Naive thymus-derived CD8-positive, alpha-beta T cell (primary cell): Measurements from ENCODE around the gene PLEKHA5. TPM values are rescaled to one million over a fixed set of nuclear protein-coding genes. Genes with fewer than 3 reads are reported as not detected.
A peak's percentile ranks its signal among the peaks of the same experiment; 100 is the strongest.

ENCODE experiments used
- ATAC-seq, 2 donors: fragments of 150-1000 bp; cut with Tn5 transposase in 1 of 2; sonication (Bioruptor Pico), chemical (Tn5 transposase) in 1 of 2; 1 replicate in 1 of 2; 2 replicates in 1 of 2; pipeline ENCODE4 v1.10.0; 2021; ENCODE audit warnings: mild to moderate bottlenecking in 2 of 2, moderate library complexity in 2 of 2
- POLR2A ChIA-PET: fragments of 350-600 bp; sonication (Branson Sonifier 250); formaldehyde crosslinking; loops from one replicate; lab custom pipeline; 2021; ENCODE audit warnings: antibody characterized with exemption; lab: Charles Lee
- DNase-seq, 10 donors: peaks; one replicate each; pipeline versions ENCODE4 v3.0.0 to v3.0.0-alpha.2; 2020 to 2022
- H3K27ac Mint-ChIP-seq, 10 donors: one replicate each; pipeline ENCODE4 v1.8.0; 2020 to 2022; ENCODE audit warnings: mild to moderate bottlenecking in 10 of 10, mixed read lengths in 10 of 10, moderate library complexity in 4 of 10, inconsistent platforms in 1 of 10
- H3K27me3 Mint-ChIP-seq, 5 donors: one replicate each; pipeline ENCODE4 v1.8.0; 2021 to 2022; ENCODE audit warnings: mixed read lengths in 5 of 5
- H3K36me3 Mint-ChIP-seq, 3 donors: one replicate each; pipeline ENCODE4 v1.8.0; 2020 to 2022; ENCODE audit warnings: mixed read lengths in 3 of 3, mild to moderate bottlenecking in 2 of 3, inconsistent platforms in 1 of 3
- H3K4me1 Mint-ChIP-seq, 4 donors: one replicate each; pipeline ENCODE4 v1.8.0; 2021 to 2022; ENCODE audit warnings: mixed read lengths in 4 of 4
- H3K4me3 Mint-ChIP-seq, 10 donors: one replicate each; pipeline ENCODE4 v1.8.0; 2020 to 2022; ENCODE audit warnings: mild to moderate bottlenecking in 10 of 10, mixed read lengths in 10 of 10, moderate library complexity in 6 of 10, inconsistent platforms in 1 of 10
- H3K9me3 Mint-ChIP-seq, 9 donors: one replicate each; pipeline ENCODE4 v1.8.0; 2020 to 2022; ENCODE audit warnings: mixed read lengths in 9 of 9, mild to moderate bottlenecking in 3 of 9, inconsistent platforms in 1 of 9, moderate library complexity in 1 of 9
- polyA plus RNA-seq, 3 donors: library from polyadenylated mRNA; unstranded; fragments of 300-500 nt; fragmentation: Illumina TruSeq; gene quantifications; one replicate each; pipeline ENCODE4 v1.2.3, GENCODE V29; 2021
- total RNA-seq, 8 experiments: library from RNA in 2 of 8; stranded (reverse) in 2 of 8; gene quantifications; one replicate each; pipeline ENCODE4 v1.2.3 and lab custom pipeline; 2021 to 2026

The PLEKHA5 gene
- total and polyA plus RNA-seq, 5 experiments from 2014 or later = 0.37 to 2.7 (median 0.61) TPM

GRCh38 chr12:19248929-19249602 is 119.5 kb downstream of the PLEKHA5 start:
- DNase-seq (no peak), ATAC-seq (no peak)
- peaks cover 0 to 2% (median 0%) of the 10 kb centered on the region in 5 donors for H3K27me3 Mint-ChIP-seq
- no peaks in the 10 kb centered on the region for H3K36me3 Mint-ChIP-seq
- H3K4me3 Mint-ChIP-seq = no peak overlapping the region
- H3K9me3 Mint-ChIP-seq = no peaks in the 10 kb centered on the region
- H3K4me1 Mint-ChIP-seq = peaks cover 0 to 9% (median 3%) of the 10 kb centered on the region in 4 donors
- no peak overlapping the region for H3K27ac Mint-ChIP-seq
- POLR2A ChIA-PET = no interaction called here

- Mint-ChIP-seq H3K27ac (no peak overlapping the region), H3K36me3 (no peaks in the 10 kb centered on the region), H3K4me1 (no peaks in the 10 kb centered on the region), H3K27me3 (no peaks in the 10 kb centered on the region), H3K4me3 (no peak overlapping the region), H3K9me3 (no peaks in the 10 kb centered on the region)
- DNase-seq = no peak
- POLR2A ChIA-PET = no interaction called here
- no peak for ATAC-seq
Measured at GRCh38 chr12:19251481-19252132, 122.1 kb downstream of the PLEKHA5 start.

DNA sequence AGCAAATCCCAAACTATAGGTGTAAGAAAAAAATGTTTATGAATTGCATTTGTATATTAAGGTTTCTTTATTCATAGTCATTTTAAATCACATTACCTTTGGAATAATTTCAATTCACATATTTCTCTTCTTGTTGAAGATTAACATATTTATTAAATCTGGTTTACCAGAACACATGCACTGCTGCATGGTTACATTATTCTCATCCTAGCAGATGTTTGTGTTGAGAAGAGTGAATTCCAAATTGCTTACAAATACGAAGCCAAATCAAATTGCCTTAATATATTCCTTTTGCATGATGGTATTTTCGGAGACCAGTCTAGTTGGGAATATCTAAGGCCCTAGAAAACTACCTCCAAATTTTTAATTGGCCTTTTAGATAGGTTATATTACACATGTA is 130.6 kb downstream of the PLEKHA5 start:
- ATAC-seq = no peak
- H3K4me1 Mint-ChIP-seq = no peaks in the 10 kb centered on the region
- H3K9me3 Mint-ChIP-seq = no peaks in the 10 kb centered on the region
- no peaks in the 10 kb centered on the region for H3K36me3 Mint-ChIP-seq
- DNase-seq = no peak
- no peaks in the 10 kb centered on the region for H3K27me3 Mint-ChIP-seq
- POLR2A ChIA-PET = interaction anchor here (0.7 kb wide), 1 partner anchor 15 kb away, joined by 3 read pairs; no protein-coding TSS in a partner anchor
- H3K4me3 Mint-ChIP-seq = no peak overlapping the region
- H3K27ac Mint-ChIP-seq = no peak overlapping the region

DNA sequence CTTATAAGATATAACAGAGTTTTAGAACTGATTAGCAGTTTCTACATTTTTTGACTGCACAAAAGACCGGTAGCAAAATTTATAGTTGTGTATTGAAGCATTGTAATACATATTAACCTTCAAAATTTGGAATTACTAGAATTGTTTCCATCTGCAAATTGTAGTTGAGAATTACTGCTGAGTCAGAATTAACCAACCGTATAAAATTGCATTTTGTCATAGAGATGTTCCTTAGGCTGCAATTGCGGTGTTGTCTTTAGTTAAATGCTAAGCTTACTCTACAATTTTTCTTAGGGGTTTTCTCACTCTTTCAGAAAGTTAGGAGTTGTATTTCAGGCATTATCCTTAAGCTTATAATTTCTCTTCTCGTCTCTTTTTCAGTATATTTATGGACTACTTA is 132.2 kb downstream of the PLEKHA5 start:
- Mint-ChIP-seq H3K36me3 (no peaks in the 10 kb centered on the region), H3K4me1 (no peaks in the 10 kb centered on the region), H3K27ac (no peak overlapping the region), H3K4me3 (no peak overlapping the region), H3K9me3 (no peaks in the 10 kb centered on the region), H3K27me3 (no peaks in the 10 kb centered on the region)
- no peak for ATAC-seq
- DNase-seq = no peak
- POLR2A ChIA-PET = no interaction called here

DNA sequence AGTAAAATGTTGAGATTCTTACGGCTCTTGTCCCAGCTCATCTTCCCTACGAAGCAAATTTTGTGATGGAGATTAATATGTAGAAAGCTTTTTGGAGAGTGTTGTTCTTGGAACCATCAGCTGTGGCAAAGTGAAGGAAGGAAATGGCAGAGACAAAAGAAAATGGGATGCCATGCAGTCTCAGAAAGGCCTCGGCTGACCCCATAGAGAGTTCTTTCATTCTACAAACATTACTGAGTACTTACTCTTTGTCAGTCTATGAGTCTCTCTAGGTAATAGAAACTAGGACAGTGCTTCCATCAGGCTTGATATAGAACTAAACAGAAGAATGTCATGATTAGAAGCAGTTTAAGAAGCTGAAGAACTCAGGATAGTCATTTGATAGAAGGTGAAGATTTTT is 134.1 kb downstream of the PLEKHA5 start:
- no peak overlapping the region for H3K27ac Mint-ChIP-seq
- no peaks in the 10 kb centered on the region for H3K9me3 Mint-ChIP-seq
- H3K36me3 Mint-ChIP-seq = no peaks in the 10 kb centered on the region
- no peaks in the 10 kb centered on the region for H3K27me3 Mint-ChIP-seq
- H3K4me3 Mint-ChIP-seq = no peak overlapping the region
- ATAC-seq (no peak), DNase-seq (no peak)
- no peaks in the 10 kb centered on the region for H3K4me1 Mint-ChIP-seq
- POLR2A ChIA-PET = no interaction called here

GRCh38 chr12:19273482-19274330 is 144.2 kb downstream of the PLEKHA5 start:
- H3K36me3 Mint-ChIP-seq = no peaks in the 10 kb centered on the region

GRCh38 chr12:19276767-19277166 is 147.2 kb downstream of the PLEKHA5 start:
- H3K4me1 Mint-ChIP-seq = peaks cover 7 to 18% (median 15%) of the 10 kb centered on the region in 4 donors
- POLR2A ChIA-PET = no interaction called here
- H3K27me3 Mint-ChIP-seq = peaks cover 0 to 1% (median 0%) of the 10 kb centered on the region in 5 donors
- ATAC-seq = no peak
- no peak overlapping the region for H3K4me3 Mint-ChIP-seq
- no peaks in the 10 kb centered on the region for H3K36me3 Mint-ChIP-seq
- peaks cover 0 to 2% (median 0%) of the 10 kb centered on the region in 9 donors for H3K9me3 Mint-ChIP-seq
- DNase-seq = no peak
- H3K27ac Mint-ChIP-seq = no peak overlapping the region

More at GRCh38 chr12:19273482-19274330, 144.2 kb downstream of the PLEKHA5 start:
- Mint-ChIP-seq H3K27me3 (peaks cover 0 to 1% (median 0%) of the 10 kb centered on the region in 5 donors), H3K4me1 (peaks cover 7 to 18% (median 15%) of the 10 kb centered on the region in 4 donors), H3K27ac (peak overlapping the region in 7 of 10 donors; percentile 32 to 81 (median 70)), H3K4me3 (peak overlapping the region in 6 of 10 donors; percentile 5 to 43 (median 20)), H3K9me3 (peaks cover 0 to 2% (median 0%) of the 10 kb centered on the region in 9 donors)
- DNase-seq = peak; percentile 16 to 87 (median 64)
- POLR2A ChIA-PET = no interaction called here
- ATAC-seq = peak; percentile 98 to 99

DNA sequence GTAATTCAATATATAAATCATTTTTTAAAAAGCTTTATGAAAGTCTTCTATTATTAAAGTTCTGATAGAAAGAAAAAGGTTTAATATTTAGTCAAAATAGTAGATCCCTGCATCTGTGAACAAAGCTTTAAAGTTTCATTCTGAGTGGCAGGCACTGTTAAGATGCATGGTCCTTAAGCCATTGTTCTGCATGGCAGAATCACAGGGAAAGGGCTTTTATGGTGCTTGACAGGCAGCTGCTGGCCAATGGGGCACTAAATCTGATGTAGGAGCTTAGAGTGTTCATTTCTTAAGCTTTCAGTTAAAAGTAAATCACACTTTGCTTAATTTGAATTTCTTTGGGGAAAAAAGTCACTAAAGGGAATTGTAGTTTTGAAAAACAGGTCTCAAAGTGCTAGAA is 148.2 kb downstream of the PLEKHA5 start:
- H3K27me3 Mint-ChIP-seq = peaks cover 0 to 1% (median 0%) of the 10 kb centered on the region in 5 donors
- POLR2A ChIA-PET = no interaction called here
- H3K9me3 Mint-ChIP-seq = peaks cover 0 to 2% (median 0%) of the 10 kb centered on the region in 9 donors
- ATAC-seq (no peak), DNase-seq (no peak)
- no peak overlapping the region for H3K27ac Mint-ChIP-seq
- peaks cover 7 to 18% (median 15%) of the 10 kb centered on the region in 4 donors for H3K4me1 Mint-ChIP-seq
- H3K4me3 Mint-ChIP-seq = no peak overlapping the region
- H3K36me3 Mint-ChIP-seq = no peaks in the 10 kb centered on the region

DNA sequence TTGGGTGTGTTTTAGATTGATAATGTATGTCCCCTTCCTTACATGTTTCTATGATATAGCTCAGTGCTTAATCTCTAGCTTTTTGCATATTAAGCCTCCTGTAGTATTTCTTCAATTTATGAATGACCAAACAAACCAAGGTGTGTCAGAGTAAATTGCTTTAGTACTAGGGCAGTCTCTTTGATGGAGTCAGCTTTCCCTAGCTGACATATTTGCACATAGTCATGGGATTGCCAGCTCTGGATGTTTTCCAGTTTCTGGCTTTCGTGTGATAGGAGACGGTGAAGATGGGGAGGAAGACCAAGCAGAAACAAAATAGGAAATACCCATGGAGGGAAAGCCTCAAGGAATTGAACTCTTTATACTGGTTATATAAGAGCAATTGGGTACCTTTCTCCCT is 148.9 kb downstream of the PLEKHA5 start:
- Mint-ChIP-seq H3K27me3 (peaks cover 0 to 1% (median 0%) of the 10 kb centered on the region in 5 donors), H3K9me3 (peaks cover 0 to 2% (median 0%) of the 10 kb centered on the region in 9 donors), H3K4me3 (no peak overlapping the region), H3K4me1 (peaks cover 7 to 16% (median 12%) of the 10 kb centered on the region in 4 donors), H3K27ac (no peak overlapping the region), H3K36me3 (no peaks in the 10 kb centered on the region)
- ATAC-seq (no peak), DNase-seq (no peak)
- POLR2A ChIA-PET = no interaction called here

DNA sequence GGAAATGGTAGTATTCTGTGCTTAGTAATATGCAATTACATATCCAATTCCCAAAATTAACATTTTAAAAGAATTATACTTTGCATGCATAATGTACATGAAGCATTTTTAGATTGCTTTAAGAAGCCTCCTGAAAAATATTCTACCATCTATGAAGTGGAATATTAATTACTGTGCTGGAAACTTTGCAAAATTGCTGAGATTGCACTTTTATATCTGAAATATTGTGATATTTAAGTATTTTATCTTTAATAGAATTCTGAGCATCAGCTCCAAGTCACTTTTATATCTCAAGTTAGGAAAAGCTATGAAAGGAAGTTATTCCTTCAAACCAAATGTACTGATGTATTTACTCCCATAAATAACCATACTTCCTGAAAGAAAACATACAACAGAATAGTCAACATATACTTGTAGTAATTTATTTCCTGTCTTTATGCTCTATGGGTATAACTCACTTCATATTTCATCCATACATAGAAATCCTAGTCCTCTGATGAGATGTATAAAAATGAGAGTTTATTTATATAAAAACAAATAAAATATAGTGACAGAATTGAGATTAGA is 152.7 kb downstream of the PLEKHA5 start:
- no peaks in the 10 kb centered on the region for H3K9me3 Mint-ChIP-seq
- H3K4me3 Mint-ChIP-seq = no peak overlapping the region

DNA sequence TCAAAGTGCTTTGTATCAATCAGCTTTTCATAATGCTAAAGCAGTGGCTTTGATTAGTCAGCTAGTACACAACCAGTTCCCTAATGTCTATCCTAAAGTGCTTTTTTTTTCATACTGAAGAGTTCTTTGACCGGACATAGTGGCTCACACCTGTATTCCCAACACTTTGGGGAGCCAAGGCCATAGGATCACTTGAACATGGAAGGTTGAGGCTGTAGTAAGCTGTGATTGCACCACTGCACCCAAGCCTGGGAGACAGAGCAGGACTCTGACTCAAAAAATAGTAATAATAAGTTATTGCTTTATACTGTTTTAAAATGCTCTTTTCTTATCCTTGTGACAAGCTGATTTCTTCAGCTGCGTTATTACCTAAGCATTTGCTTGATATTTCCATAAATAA is 155.1 kb downstream of the PLEKHA5 start:
- H3K4me3 Mint-ChIP-seq = no peak overlapping the region
- no peaks in the 10 kb centered on the region for H3K27me3 Mint-ChIP-seq
- ATAC-seq (no peak), DNase-seq (no peak)
- no peaks in the 10 kb centered on the region for H3K4me1 Mint-ChIP-seq
- no peak overlapping the region for H3K27ac Mint-ChIP-seq
- POLR2A ChIA-PET = no interaction called here
- no peaks in the 10 kb centered on the region for H3K36me3 Mint-ChIP-seq
- no peaks in the 10 kb centered on the region for H3K9me3 Mint-ChIP-seq

More for the DNA sequence above, 152.7 kb downstream of the PLEKHA5 start:
- Mint-ChIP-seq H3K4me1 (no peaks in the 10 kb centered on the region), H3K36me3 (no peaks in the 10 kb centered on the region), H3K27me3 (no peaks in the 10 kb centered on the region), H3K27ac (no peak overlapping the region)
- no peak for ATAC-seq
- POLR2A ChIA-PET = interaction anchor here (0.6 kb wide), 1 partner anchor 281 kb away, joined by 3 read pairs; no protein-coding TSS in a partner anchor
- DNase-seq = no peak

- H3K4me1 Mint-ChIP-seq = no peaks in the 10 kb centered on the region
- POLR2A ChIA-PET = no interaction called here
- no peaks in the 10 kb centered on the region for H3K9me3 Mint-ChIP-seq
- H3K4me3 Mint-ChIP-seq = no peak overlapping the region
- no peaks in the 10 kb centered on the region for H3K36me3 Mint-ChIP-seq
- H3K27me3 Mint-ChIP-seq = no peaks in the 10 kb centered on the region
- H3K27ac Mint-ChIP-seq = no peak overlapping the region
- DNase-seq = no peak
- ATAC-seq = no peak
Measured at GRCh38 chr12:19285793-19286448, 156.4 kb downstream of the PLEKHA5 start.
